Left renal cortex interstitium (tissue), 4 donors: ENCODE measurements around the gene RNF144B. TPM values are rescaled to one million over a fixed set of nuclear protein-coding genes. Genes with fewer than 3 reads are reported as not detected.
A peak's percentile ranks its signal among the peaks of the same experiment; 100 is the strongest.

Experiments used
- DNase-seq, 4 donors: peaks; one replicate each; pipeline ENCODE4 v3.0.0-alpha.2; 2013; ENCODE audit warnings: low read depth in 4 of 4, low spot score in 2 of 4, missing footprints in 1 of 4
- polyA plus RNA-seq, 4 donors: library from polyadenylated mRNA; unstranded; fragments of 120-200 nt; gene quantifications; one replicate each; pipeline ENCODE4 v1.2.1, GENCODE V29; 2013; ENCODE audit not compliant: insufficient read length in 4 of 4

RNF144B gene
- polyA plus RNA-seq, 4 donors = 14.7 to 19.5 (median 17.7) TPM

DNA sequence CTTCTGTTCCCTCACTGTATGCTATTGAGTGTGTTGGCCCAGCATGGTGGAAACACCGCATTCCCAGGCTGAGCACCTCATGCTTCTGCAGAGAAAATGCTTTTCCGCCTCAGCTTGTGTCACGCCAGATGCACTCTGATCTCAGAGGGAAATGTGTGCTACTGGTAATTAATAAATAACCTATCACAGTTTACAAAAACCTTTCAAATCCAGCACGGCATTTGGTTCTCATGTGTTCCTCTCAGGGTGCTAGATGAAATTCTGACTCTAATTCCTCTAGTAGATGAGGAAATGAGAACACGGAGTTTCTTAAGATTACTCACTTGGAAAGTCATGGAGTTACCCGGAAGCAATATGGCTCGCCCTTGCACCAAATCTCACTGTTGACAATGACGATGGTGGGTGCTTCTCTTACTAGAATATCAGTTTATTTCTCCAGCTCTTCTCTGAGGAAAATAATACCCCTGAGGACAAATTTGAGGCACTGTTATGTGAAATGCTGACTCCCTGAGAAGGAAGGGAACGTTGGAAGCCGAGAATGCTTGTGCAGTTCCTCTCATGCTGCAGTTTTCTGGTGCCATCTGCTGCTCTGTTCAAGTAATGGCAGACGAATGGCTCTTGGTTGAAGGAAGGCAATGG lies 116.6 kb downstream of the RNF144B start:
- peak in 3 of 4 donors; percentile 51 to 70 (median 60) for DNase-seq

- no peak for DNase-seq
These were observed 117.1 kb downstream of the RNF144B start for GRCh38 chr6:18504232-18504596.

DNA sequence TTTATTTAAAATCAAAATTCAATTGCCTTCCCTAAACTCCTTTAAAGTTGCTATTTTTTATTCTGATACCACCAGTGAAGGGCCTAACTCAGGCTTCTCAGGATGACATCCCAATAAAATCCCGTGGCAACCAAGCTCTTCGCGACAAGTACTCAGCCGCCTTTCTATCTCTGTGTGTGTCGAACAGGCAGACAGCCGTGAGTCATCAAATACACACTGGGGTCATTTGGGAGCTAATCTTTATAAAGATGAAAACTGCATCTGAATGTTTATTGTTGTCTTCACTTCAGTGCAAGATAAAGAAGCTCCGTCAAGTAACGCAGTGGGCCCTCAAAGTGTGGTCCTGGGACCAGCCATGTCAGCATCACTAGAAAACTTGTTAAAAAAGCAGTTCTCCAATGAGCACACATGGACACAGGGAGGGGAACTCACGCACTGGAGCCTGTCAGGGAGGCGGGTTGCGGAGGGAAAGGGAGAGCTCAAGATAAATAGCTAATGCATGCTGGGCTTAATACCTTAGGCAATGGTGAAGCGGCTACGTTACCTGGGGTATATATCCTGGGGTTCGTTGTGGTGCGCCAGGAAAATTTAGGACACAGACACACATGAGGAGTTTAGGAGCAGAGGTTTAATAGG lies 119.3 kb downstream of the RNF144B start:
- no peak for DNase-seq

GRCh38 chr6:18507018-18507415 lies 119.9 kb downstream of the RNF144B start:
- no peak for DNase-seq

- no peak for DNase-seq
These were observed 120.4 kb downstream of the RNF144B start for GRCh38 chr6:18507561-18507960.

- no peak for DNase-seq
These were observed 122.9 kb downstream of the RNF144B start for GRCh38 chr6:18509871-18510643.

GRCh38 chr6:18510644-18511033 lies 123.5 kb downstream of the RNF144B start:
- no peak for DNase-seq

DNA sequence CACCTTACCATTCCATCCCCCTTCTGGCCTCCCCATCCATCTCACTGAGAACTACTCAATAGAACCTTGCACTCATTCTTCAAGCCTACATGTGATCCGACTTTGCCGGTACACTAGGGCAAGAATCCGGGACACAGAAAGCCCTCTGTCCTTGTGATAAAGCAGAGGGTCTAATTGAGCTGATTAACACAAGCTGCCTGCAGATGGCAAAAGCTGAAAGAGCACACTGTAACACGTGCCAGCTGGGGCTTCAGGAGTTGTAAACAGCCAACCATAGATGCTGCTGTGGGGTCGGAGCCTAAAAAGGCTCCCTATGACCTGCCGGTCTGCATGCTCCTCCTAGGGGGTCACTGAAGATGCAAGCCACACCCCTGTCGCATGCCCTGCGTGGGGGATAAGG lies 124.1 kb downstream of the RNF144B start:
- no peak for DNase-seq

- no peak for DNase-seq
These were observed 126.2 kb downstream of the RNF144B start for GRCh38 chr6:18513253-18513798.

DNA sequence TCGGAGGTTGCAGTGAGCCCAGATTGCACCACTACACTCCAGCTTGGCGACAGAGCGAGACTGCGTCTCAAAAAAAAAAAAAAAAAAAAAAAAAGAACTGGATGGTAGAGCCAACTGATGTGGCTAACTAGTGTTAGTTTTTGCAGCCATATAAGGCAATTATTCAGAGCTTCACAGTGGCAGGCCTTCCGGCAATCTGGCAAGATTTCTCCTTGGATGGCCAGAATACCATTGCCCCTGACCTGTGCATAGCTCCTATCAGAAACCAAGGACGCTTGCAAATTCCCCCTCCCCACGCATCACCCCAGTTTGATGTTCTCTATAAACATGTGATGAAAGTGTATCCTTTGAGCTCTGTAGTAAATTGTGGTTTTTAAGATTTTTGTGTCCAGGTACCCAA lies 127.0 kb downstream of the RNF144B start:
- no peak for DNase-seq

GRCh38 chr6:18515767-18516166 lies 128.6 kb downstream of the RNF144B start:
- no peak for DNase-seq

Other genes with a start within 250 kb of the RNF144B start
- 10 to 100 TPM; 21.7 to 28.1 (median 26.5) TPM for gene TPMT, start 232.3 kb upstream of the RNF144B start, polyA plus RNA-seq
- gene KDM1B, start 231.9 kb upstream of the RNF144B start, polyA plus RNA-seq = 10 to 100 TPM; 18.4 to 20.6 (median 19.3) TPM
- 100 to 1,000 TPM; 208 to 219 (median 215) TPM for gene DEK, start 122.8 kb upstream of the RNF144B start, polyA plus RNA-seq